Mesenteric fat pad (tissue), 1 donor: Measurements from ENCODE around the gene MYCBPAP. TPM values are rescaled to one million over a fixed set of nuclear protein-coding genes. Genes with fewer than 3 reads are reported as not detected.

Experiments
- DNase-seq: peaks from one replicate; pipeline ENCODE4 v3.0.0-alpha.2; 2020; ENCODE audit warnings: low spot score
- total RNA-seq: library from RNA; stranded (reverse); fragmentation: NEBNext Ultra II Directional; extraction: Animal tissue kit (Norgen Biotek cat#: 25700); gene quantifications from one replicate; pipeline ENCODE4 v1.2.1, GENCODE V29; 2021
- donor health status: DM: yes; HTN: yes; CAD: no.

MYCBPAP gene
- total RNA-seq, 1 donor from 2014 or later, result 0.61 TPM

- no peak for DNase-seq
These were observed 20.8 kb upstream of the MYCBPAP start for GRCh38 chr17:50487213-50488096.

- no peak for DNase-seq
These were observed 19.4 kb upstream of the MYCBPAP start for GRCh38 chr17:50488880-50489279.

- no peak for DNase-seq
These were observed 16.7 kb upstream of the MYCBPAP start for GRCh38 chr17:50491505-50491904.

GRCh38 chr17:50492214-50492613 lies 16.0 kb upstream of the MYCBPAP start:
- no peak for DNase-seq

- no peak for DNase-seq
These were observed 14.5 kb upstream of the MYCBPAP start for GRCh38 chr17:50493744-50494143.

GRCh38 chr17:50495217-50495823 lies 12.9 kb upstream of the MYCBPAP start:
- no peak for DNase-seq

GRCh38 chr17:50495918-50496317 lies 12.3 kb upstream of the MYCBPAP start:
- DNase-seq, result no peak

GRCh38 chr17:50498021-50498874 lies 10.0 kb upstream of the MYCBPAP start:
- no peak for DNase-seq

- DNase-seq, result no peak
These were observed 9.0 kb upstream of the MYCBPAP start for GRCh38 chr17:50499270-50499669.

GRCh38 chr17:50499721-50500120 lies 8.5 kb upstream of the MYCBPAP start:
- DNase-seq, result no peak

- DNase-seq, result no peak
These were observed 7.2 kb upstream of the MYCBPAP start for GRCh38 chr17:50501054-50501453.

GRCh38 chr17:50502301-50502990 lies 5.8 kb upstream of the MYCBPAP start:
- no peak for DNase-seq

- DNase-seq, result no peak
These were observed 2.6 kb upstream of the MYCBPAP start for GRCh38 chr17:50505591-50506130.

- DNase-seq, result no peak
These were observed 1.9 kb upstream of the MYCBPAP start for GRCh38 chr17:50506298-50506697.

GRCh38 chr17:50508573-50509460 lies 578 bp downstream of the MYCBPAP start:
- DNase-seq, result no peak

- DNase-seq, result no peak
These were observed 2.8 kb downstream of the MYCBPAP start for GRCh38 chr17:50511058-50511457.

GRCh38 chr17:50513495-50513894 lies 5.3 kb downstream of the MYCBPAP start:
- DNase-seq, result no peak

GRCh38 chr17:50514388-50514787 lies 6.1 kb downstream of the MYCBPAP start:
- no peak for DNase-seq

- DNase-seq, result no peak
These were observed 6.9 kb downstream of the MYCBPAP start for GRCh38 chr17:50514936-50515702.
